Measurements from ENCODE around the gene DLG2. TPM values are rescaled to one million over a fixed set of nuclear protein-coding genes. Genes with fewer than 3 reads are reported as not detected.

The DLG2 gene
- total and polyA plus RNA-seq, 2 of the 4 experiments (the other 2 are of a cell fraction), result 0.31 to 0.36 TPM

GRCh38 chr11:85236211-85236610 lies 390.9 kb downstream of the DLG2 start:
- intact Hi-C loops (cut with micrococcal nuclease) (loop anchor here (5.0 kb wide), 1 partner anchor 121 kb away; no protein-coding TSS in a partner anchor), in situ Hi-C loops (cut with MboI; ENCODE audit: low sequenced_read_pairs) (no loop called here), dilution Hi-C loops (cut with HindIII; ENCODE audit: low sequenced_read_pairs, unreplicated experiment) (no loop called here)
- Histone ChIP-seq H2BK15ac (ENCODE audit: low read depth, low read length) (no peak overlapping the region), H3K4ac (ENCODE audit: low read depth, low read length) (no peak overlapping the region), H4K91ac (ENCODE audit: insufficient read depth, low read depth, low read length) (no peak overlapping the region), H2BK20ac (ENCODE audit: low read depth, low read length) (no peak overlapping the region), H4K8ac (ENCODE audit: low read depth in 2 of 2, low read length in 2 of 2) (no peak overlapping the region), H3K4me1 (ENCODE audit: control insufficient read depth, insufficient read depth, low read length) (no peaks in the 10 kb centered on the region), H3K18ac (ENCODE audit: low read depth, low read length) (no peak overlapping the region), H3K23ac (ENCODE audit: low read depth, low read length) (no peak overlapping the region), H3K9me3 (ENCODE audit: control insufficient read depth, insufficient read depth, low read length) (no peaks in the 10 kb centered on the region), H2AK5ac (ENCODE audit: low read depth, low read length) (no peak overlapping the region), H3K27me3 (ENCODE audit: control insufficient read depth, insufficient read depth, low read length) (no peaks in the 10 kb centered on the region), H2AFZ (replicated peaks; ENCODE audit: low read length, poor library complexity) (no peak overlapping the region), H2BK120ac (ENCODE audit: low read depth, low read length) (no peak overlapping the region), H3K56ac (ENCODE audit: extremely low read depth, insufficient read depth, low read length) (no peak overlapping the region), H4K20me1 (ENCODE audit: insufficient read depth, low read length) (no peaks in the 10 kb centered on the region), H3K79me1 (ENCODE audit: low read depth in 1 of 2, low read length in 2 of 2) (no peaks in the 10 kb centered on the region), H3K36me3 (ENCODE audit: control insufficient read depth, insufficient read depth, low read length) (no peaks in the 10 kb centered on the region), H3K27ac (ENCODE audit: insufficient read depth, low read length) (no peak overlapping the region), H2BK5ac (ENCODE audit: low read depth, low read length, poor library complexity, severe bottlenecking) (no peak overlapping the region), H4K5ac (ENCODE audit: low read depth, low read length) (no peak overlapping the region), H3K4me2 (ENCODE audit: low read depth, low read length) (no peak overlapping the region), H3K9ac (ENCODE audit: low read depth, low read length) (no peak overlapping the region), H3K9me1 (ENCODE audit: insufficient read depth, low read length) (no peaks in the 10 kb centered on the region), H2AK9ac (replicated peaks; ENCODE audit: low read depth, low read length, poor library complexity) (no peak overlapping the region), H3K14ac (replicated peaks; ENCODE audit: low read depth, low read length) (no peak overlapping the region), H3K4me3 (ENCODE audit: insufficient read depth, low read depth, low read length) (no peak overlapping the region)
- WGBS, 2 experiments (ENCODE audit: extremely low coverage in 2 of 2, insufficient read length in 1 of 2), result no CpG with 5 or more reads among the region's 2 CpGs
- TF ChIP-seq USF2 (IDR thresholded peaks at IDR 0.05; ENCODE audit: low read depth, low read length) (no peak), NFE2L2 (IDR thresholded peaks at IDR 0.05; ENCODE audit: low read depth, low read length) (no peak), FOS (IDR thresholded peaks at IDR 0.05; ENCODE audit: low read depth, low read length) (no peak), MAZ (IDR thresholded peaks at IDR 0.05; ENCODE audit: borderline replicate concordance, low read depth, low read length) (no peak), MXI1 (IDR thresholded peaks at IDR 0.05; ENCODE audit: borderline replicate concordance, low read depth, low read length) (no peak), MAFK (IDR thresholded peaks at IDR 0.05; ENCODE audit: low read depth, low read length) (no peak), CEBPB (IDR thresholded peaks at IDR 0.05; ENCODE audit: low read depth, low read length) (no peak), BHLHE40 (IDR thresholded peaks at IDR 0.05; ENCODE audit: low read depth, low read length) (no peak), RAD21 (IDR thresholded peaks at IDR 0.05; ENCODE audit: low read length) (no peak), POLR2A (IDR thresholded peaks at IDR 0.05; ENCODE audit: low read depth, low read length) (no peak)
- ATAC-seq (ENCODE audit: low read depth), result no peak
- no peak for DNase-seq
- CTCF ChIA-PET, result interaction anchor here (0.5 kb wide), 1 partner anchor 121 kb away, joined by 6 read pairs; no protein-coding TSS in a partner anchor
- POLR2A ChIA-PET (ENCODE audit: unreplicated experiment), result no interaction called here
- no TSS peak for BruUV-seq (replicated peaks)

Measured in IMR-90 (cell line).